ENCODE data around the gene FLNB.

GRCh38 chr3:58184309-58184981 lies 176.2 kb downstream of the FLNB start:
- no peak for TF ChIP-seq ZNF274 (IDR thresholded peaks at IDR 0.05; ENCODE audit: borderline replicate concordance, low read depth, low read length)
- no peak for TF ChIP-seq GABPA (tag; conservative IDR thresholded peaks at IDR 0.05; ENCODE audit: low read depth)
- no peak for TF ChIP-seq CTCF (IDR thresholded peaks at IDR 0.05 in 2 of 3, conservative IDR thresholded peaks at IDR 0.05 in 1 of 3; ENCODE audit: insufficient read depth in 2 of 3, low read depth in 1 of 3, low read length in 3 of 3)
- TF ChIP-seq GABPB2 (CRISPR knock-in tag; conservative IDR thresholded peaks at IDR 0.05), result no peak

All from K562 (cell line).